ENCODE measurements around the gene CTDP1. TPM values are rescaled to one million over a fixed set of nuclear protein-coding genes. Genes with fewer than 3 reads are reported as not detected.
A peak's percentile ranks its signal among the peaks of the same experiment; 100 is the strongest.

CTDP1 gene
- total and polyA plus RNA-seq, 9 donors: 7.4 to 10.7 (median 9.7) TPM

- WGBS (ENCODE audit: insufficient coverage): 97% methylated on average over 9 of the region's 11 CpGs
- Histone ChIP-seq H3K9me3 (replicated peaks; ENCODE audit: control insufficient read depth, low read depth, low read length) (no peaks in the 10 kb centered on the region), H3K27me3 (ENCODE audit: control insufficient read depth, insufficient read depth, low read length) (no peaks in the 10 kb centered on the region), H3K36me3 (ENCODE audit: control insufficient read depth, insufficient read depth, low read length) (peaks cover 9% of the 10 kb centered on the region), H3K27ac (ENCODE audit: low read length) (no peak overlapping the region), H3K4me3 (ENCODE audit: low read length) (no peak overlapping the region), H3K4me1 (ENCODE audit: control insufficient read depth, insufficient read depth, low read length) (peaks cover 22% of the 10 kb centered on the region)
- no peak for DNase-seq
These were observed 2.9 kb downstream of the CTDP1 start for GRCh38 chr18:79682481-79682880.

GRCh38 chr18:79682894-79683625 lies 3.5 kb downstream of the CTDP1 start:
- DNase-seq: peak; percentile 15
- Histone ChIP-seq H3K4me1 (ENCODE audit: control insufficient read depth, insufficient read depth, low read length) (peaks cover 17% of the 10 kb centered on the region), H3K27ac (ENCODE audit: low read length) (no peak overlapping the region), H3K27me3 (ENCODE audit: control insufficient read depth, insufficient read depth, low read length) (no peaks in the 10 kb centered on the region), H3K4me3 (ENCODE audit: low read length) (no peak overlapping the region), H3K36me3 (ENCODE audit: control insufficient read depth, insufficient read depth, low read length) (peaks cover 9% of the 10 kb centered on the region), H3K9me3 (replicated peaks; ENCODE audit: control insufficient read depth, low read depth, low read length) (no peaks in the 10 kb centered on the region)
- 79% methylated on average over 11 of the region's 15 CpGs for WGBS (ENCODE audit: insufficient coverage)

GRCh38 chr18:79683626-79684282 lies 4.2 kb downstream of the CTDP1 start:
- H3K4me1 ChIP-seq (ENCODE audit: control insufficient read depth, insufficient read depth, low read length): peaks cover 12% of the 10 kb centered on the region
- WGBS (ENCODE audit: insufficient coverage): 85% methylated on average over 17 of the region's 21 CpGs

DNA sequence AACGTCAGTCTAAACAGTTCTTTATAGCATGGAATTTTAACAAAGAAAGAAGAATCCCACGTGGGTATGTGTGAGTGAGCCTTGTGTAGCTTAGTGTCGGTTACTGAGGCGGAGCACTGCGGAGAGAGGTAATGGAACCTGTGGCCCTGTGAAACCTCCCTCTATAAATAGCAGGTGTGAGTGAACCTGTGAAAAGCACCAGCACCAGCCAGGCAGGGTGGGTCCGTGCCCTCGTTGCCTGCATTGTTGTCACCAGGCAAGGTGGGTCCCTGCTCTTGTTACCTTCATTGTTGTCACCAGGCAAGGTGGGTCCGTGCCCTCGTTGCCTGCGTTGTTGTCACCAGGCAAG lies 4.7 kb downstream of the CTDP1 start:
- Histone ChIP-seq H3K27me3 (ENCODE audit: control insufficient read depth, insufficient read depth, low read length) (no peaks in the 10 kb centered on the region), H3K9me3 (replicated peaks; ENCODE audit: control insufficient read depth, low read depth, low read length) (no peaks in the 10 kb centered on the region), H3K27ac (ENCODE audit: low read length) (no peak overlapping the region), H3K4me1 (ENCODE audit: control insufficient read depth, insufficient read depth, low read length) (peaks cover 12% of the 10 kb centered on the region), H3K4me3 (ENCODE audit: low read length) (no peak overlapping the region), H3K36me3 (ENCODE audit: control insufficient read depth, insufficient read depth, low read length) (peaks cover 9% of the 10 kb centered on the region)
- 84% methylated on average over 7 of the region's 10 CpGs for WGBS (ENCODE audit: insufficient coverage)
- DNase-seq: no peak

More at GRCh38 chr18:79683626-79684282, 4.2 kb downstream of the CTDP1 start:
- no peak for DNase-seq
- no peak overlapping the region for H3K27ac ChIP-seq (ENCODE audit: low read length)
- no peak overlapping the region for H3K4me3 ChIP-seq (ENCODE audit: low read length)
- peaks cover 9% of the 10 kb centered on the region for H3K36me3 ChIP-seq (ENCODE audit: control insufficient read depth, insufficient read depth, low read length)
- no peaks in the 10 kb centered on the region for H3K27me3 ChIP-seq (ENCODE audit: control insufficient read depth, insufficient read depth, low read length)
- no peaks in the 10 kb centered on the region for H3K9me3 ChIP-seq (replicated peaks; ENCODE audit: control insufficient read depth, low read depth, low read length)

DNA sequence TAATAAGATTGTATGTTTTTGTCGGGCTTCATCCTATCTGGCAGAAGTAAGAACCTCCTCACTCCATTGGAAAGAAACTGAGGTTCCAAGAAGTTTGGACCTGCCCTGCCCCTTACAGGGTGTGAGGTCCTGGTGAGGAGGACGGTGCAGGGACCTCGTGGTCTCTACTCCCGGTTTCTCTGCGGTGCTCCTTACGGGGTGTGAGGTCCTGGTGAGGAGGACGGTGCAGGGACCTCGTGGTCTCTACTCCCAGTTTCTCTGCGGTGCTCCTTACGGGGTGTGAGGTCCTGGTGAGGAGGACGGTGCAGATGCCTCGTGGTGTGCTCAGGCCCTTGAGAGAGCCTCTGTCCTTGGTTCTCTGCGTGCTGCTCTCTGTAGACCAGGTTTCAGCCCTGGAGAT lies 5.2 kb downstream of the CTDP1 start:
- Histone ChIP-seq H3K4me3 (ENCODE audit: low read length) (no peak overlapping the region), H3K36me3 (ENCODE audit: control insufficient read depth, insufficient read depth, low read length) (peaks cover 9% of the 10 kb centered on the region), H3K9me3 (replicated peaks; ENCODE audit: control insufficient read depth, low read depth, low read length) (no peaks in the 10 kb centered on the region), H3K27me3 (ENCODE audit: control insufficient read depth, insufficient read depth, low read length) (no peaks in the 10 kb centered on the region), H3K4me1 (ENCODE audit: control insufficient read depth, insufficient read depth, low read length) (peaks cover 12% of the 10 kb centered on the region), H3K27ac (ENCODE audit: low read length) (no peak overlapping the region)
- no peak for DNase-seq
- 67% methylated on average over 9 of the region's 13 CpGs for WGBS (ENCODE audit: insufficient coverage)

GRCh38 chr18:79685281-79685680 lies 5.7 kb downstream of the CTDP1 start:
- Histone ChIP-seq H3K36me3 (ENCODE audit: control insufficient read depth, insufficient read depth, low read length) (peaks cover 9% of the 10 kb centered on the region), H3K27me3 (ENCODE audit: control insufficient read depth, insufficient read depth, low read length) (no peaks in the 10 kb centered on the region), H3K9me3 (replicated peaks; ENCODE audit: control insufficient read depth, low read depth, low read length) (no peaks in the 10 kb centered on the region), H3K27ac (ENCODE audit: low read length) (no peak overlapping the region), H3K4me1 (ENCODE audit: control insufficient read depth, insufficient read depth, low read length) (peaks cover 11% of the 10 kb centered on the region), H3K4me3 (ENCODE audit: low read length) (no peak overlapping the region)
- no peak for DNase-seq
- WGBS (ENCODE audit: insufficient coverage): 81% methylated on average over 7 of the region's 8 CpGs

DNA sequence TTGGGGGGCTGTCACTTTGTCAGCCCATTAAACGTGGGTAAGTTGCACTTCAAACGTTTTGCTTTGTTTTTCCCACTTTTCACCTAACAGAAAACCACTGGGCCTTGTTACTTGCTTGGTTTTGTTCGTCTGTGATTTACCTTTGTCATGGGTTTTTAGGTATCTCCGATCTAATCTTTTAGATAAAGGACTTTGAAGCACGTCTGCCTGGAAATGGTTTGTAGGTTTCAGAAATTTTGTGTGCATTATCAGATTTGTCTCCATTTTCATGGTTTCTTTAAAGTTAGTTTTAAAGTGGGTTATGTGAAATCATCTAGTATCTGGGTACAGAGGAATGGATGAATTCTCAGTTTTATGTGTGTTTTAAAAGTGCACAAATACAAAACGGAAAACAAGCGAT lies 6.4 kb downstream of the CTDP1 start:
- H3K27ac ChIP-seq (ENCODE audit: low read length): no peak overlapping the region
- WGBS (ENCODE audit: insufficient coverage): 81% methylated on average over 2 of the region's 7 CpGs
- H3K27me3 ChIP-seq (ENCODE audit: control insufficient read depth, insufficient read depth, low read length): no peaks in the 10 kb centered on the region
- peaks cover 9% of the 10 kb centered on the region for H3K36me3 ChIP-seq (ENCODE audit: control insufficient read depth, insufficient read depth, low read length)
- H3K9me3 ChIP-seq (replicated peaks; ENCODE audit: control insufficient read depth, low read depth, low read length): no peaks in the 10 kb centered on the region
- DNase-seq: no peak
- no peak overlapping the region for H3K4me3 ChIP-seq (ENCODE audit: low read length)
- H3K4me1 ChIP-seq (ENCODE audit: control insufficient read depth, insufficient read depth, low read length): peaks cover 10% of the 10 kb centered on the region

DNA sequence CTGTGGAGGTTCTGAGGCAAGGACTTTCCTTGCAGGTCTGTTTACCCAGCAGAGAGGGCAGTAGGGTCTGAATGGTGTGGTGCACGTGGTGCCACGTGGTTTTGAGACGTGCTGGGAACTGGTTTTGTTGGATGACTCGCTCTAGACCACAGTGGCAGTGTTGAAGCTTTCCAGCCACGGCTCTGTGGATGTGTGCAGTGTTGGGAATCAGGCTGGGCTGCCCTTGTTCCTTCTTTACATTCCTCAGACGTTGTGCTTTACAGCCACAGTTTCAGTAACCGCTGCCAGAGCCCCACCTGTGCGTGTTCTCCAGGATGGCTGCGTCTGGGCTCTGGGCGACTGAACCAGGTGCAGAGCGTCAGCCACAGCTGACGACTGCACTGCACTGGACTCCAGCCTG lies 8.2 kb downstream of the CTDP1 start:
- Histone ChIP-seq H3K4me1 (ENCODE audit: control insufficient read depth, insufficient read depth, low read length) (peaks cover 6% of the 10 kb centered on the region), H3K27me3 (ENCODE audit: control insufficient read depth, insufficient read depth, low read length) (no peaks in the 10 kb centered on the region), H3K36me3 (ENCODE audit: control insufficient read depth, insufficient read depth, low read length) (no peaks in the 10 kb centered on the region), H3K27ac (ENCODE audit: low read length) (no peak overlapping the region), H3K9me3 (replicated peaks; ENCODE audit: control insufficient read depth, low read depth, low read length) (no peaks in the 10 kb centered on the region), H3K4me3 (ENCODE audit: low read length) (no peak overlapping the region)
- DNase-seq: no peak
- WGBS (ENCODE audit: insufficient coverage): 74% methylated on average over 12 of the region's 12 CpGs

DNA sequence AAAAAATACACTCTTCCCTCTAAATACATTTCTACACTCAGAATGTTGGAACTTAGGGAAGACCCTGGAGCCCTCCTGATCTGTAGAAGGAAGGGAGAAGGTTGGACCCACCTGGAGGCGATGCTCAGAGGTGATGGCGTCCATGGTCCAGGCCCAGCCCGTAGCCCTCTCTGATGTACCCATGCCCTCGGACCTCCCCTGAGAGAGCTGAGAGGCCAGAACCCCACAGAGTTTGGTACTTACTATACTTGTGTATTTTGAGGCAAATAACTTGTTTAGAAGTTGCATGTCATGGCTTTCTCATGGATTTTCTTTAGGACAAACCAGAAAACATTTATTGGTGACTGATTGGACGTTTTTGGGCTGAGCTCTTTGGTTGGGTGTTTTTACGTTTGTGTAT lies 10.5 kb downstream of the CTDP1 start:
- DNase-seq: no peak
- Histone ChIP-seq H3K4me1 (ENCODE audit: control insufficient read depth, insufficient read depth, low read length) (peaks cover 6% of the 10 kb centered on the region), H3K27me3 (ENCODE audit: control insufficient read depth, insufficient read depth, low read length) (no peaks in the 10 kb centered on the region), H3K27ac (ENCODE audit: low read length) (no peak overlapping the region), H3K4me3 (ENCODE audit: low read length) (no peak overlapping the region), H3K9me3 (replicated peaks; ENCODE audit: control insufficient read depth, low read depth, low read length) (no peaks in the 10 kb centered on the region), H3K36me3 (ENCODE audit: control insufficient read depth, insufficient read depth, low read length) (no peaks in the 10 kb centered on the region)
- WGBS (ENCODE audit: insufficient coverage): 95% methylated on average over 3 of the region's 6 CpGs

DNA sequence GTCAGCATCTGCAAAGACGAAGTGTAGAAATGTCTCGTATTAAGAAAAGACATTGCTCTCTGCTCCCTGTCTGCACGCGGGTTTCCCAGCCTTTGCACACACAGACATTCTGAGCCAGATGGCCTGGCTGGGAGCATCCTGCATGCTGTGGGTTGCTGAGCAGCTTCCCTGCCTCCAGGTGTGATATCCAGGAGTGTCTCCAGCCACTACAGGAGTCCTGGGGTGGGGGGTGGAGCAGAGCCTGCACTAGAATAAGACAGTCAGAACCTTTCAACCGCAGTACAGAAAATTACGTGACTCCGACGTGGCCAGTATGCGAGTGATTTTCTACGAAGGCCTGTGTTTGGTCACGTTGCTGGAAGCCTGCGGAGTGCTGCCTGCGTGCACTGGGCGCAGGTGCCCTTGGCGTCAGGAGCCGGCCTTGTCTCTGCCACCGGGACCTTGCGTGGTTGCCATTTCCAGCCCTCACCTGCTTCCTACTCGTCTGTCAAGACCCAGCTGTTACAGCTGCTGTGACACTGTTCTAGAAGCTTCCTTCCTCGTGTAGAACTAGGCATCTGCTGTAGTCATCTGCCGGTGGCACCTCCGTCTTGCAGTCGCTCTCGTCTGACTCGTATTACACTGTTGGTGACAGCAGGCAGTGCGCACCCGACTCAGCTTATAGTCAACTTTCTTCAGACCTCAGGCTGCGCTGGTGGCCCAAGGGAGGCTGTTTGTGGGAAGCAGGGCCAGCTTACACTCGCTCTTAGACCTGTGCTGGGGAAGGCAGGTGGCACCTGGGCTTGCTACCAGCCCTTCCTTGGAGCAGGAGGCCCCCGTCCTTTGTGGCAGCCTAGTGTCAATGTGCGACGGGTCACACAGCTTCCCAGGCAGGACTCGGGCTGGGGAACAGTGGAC lies 11.2 kb downstream of the CTDP1 start:
- no peaks in the 10 kb centered on the region for H3K9me3 ChIP-seq (replicated peaks; ENCODE audit: control insufficient read depth, low read depth, low read length)
- no peak overlapping the region for H3K27ac ChIP-seq (ENCODE audit: low read length)
- WGBS (ENCODE audit: insufficient coverage): 74% methylated on average over 30 of the region's 33 CpGs

More for the DNA sequence above, 11.2 kb downstream of the CTDP1 start:
- Histone ChIP-seq H3K36me3 (ENCODE audit: control insufficient read depth, insufficient read depth, low read length) (peaks cover 5% of the 10 kb centered on the region), H3K27me3 (ENCODE audit: control insufficient read depth, insufficient read depth, low read length) (no peaks in the 10 kb centered on the region), H3K4me1 (ENCODE audit: control insufficient read depth, insufficient read depth, low read length) (peaks cover 7% of the 10 kb centered on the region), H3K4me3 (ENCODE audit: low read length) (no peak overlapping the region)
- peak; percentile 15 for DNase-seq
